Suprapubic skin (tissue), 4 donors: ENCODE data around the gene SUSD6.

Experiments
- CTCF ChIP-seq, 2 donors: fragments of 200-600 bp in 1 of 2; fragments of 450-650 bp in 1 of 2; sonication (generic) in 1 of 2; IDR thresholded peaks; one replicate each; pipeline ENCODE4 v1.5.1; 2016 to 2019; ENCODE audit warnings: antibody characterized with exemption in 2 of 2, mild to moderate bottlenecking in 1 of 2, moderate library complexity in 1 of 2
- EP300 ChIP-seq: sonication (generic); formaldehyde crosslinking; IDR thresholded peaks from one replicate; pipeline ENCODE4 v1.6.1; 2017; ENCODE audit warnings: antibody characterized with exemption
- POLR2A ChIP-seq, 2 donors: fragments of 450-650 bp; IDR thresholded peaks; one replicate each; pipeline ENCODE4 v1.6.1; 2017; ENCODE audit warnings: antibody characterized with exemption in 2 of 2, mild to moderate bottlenecking in 2 of 2, moderate library complexity in 2 of 2
- POLR2AphosphoS5 ChIP-seq, 3 donors: sonication (generic); formaldehyde crosslinking; IDR thresholded peaks; one replicate each; pipeline ENCODE4 v1.6.1; 2017; ENCODE audit warnings: antibody characterized with exemption in 3 of 3

DNA sequence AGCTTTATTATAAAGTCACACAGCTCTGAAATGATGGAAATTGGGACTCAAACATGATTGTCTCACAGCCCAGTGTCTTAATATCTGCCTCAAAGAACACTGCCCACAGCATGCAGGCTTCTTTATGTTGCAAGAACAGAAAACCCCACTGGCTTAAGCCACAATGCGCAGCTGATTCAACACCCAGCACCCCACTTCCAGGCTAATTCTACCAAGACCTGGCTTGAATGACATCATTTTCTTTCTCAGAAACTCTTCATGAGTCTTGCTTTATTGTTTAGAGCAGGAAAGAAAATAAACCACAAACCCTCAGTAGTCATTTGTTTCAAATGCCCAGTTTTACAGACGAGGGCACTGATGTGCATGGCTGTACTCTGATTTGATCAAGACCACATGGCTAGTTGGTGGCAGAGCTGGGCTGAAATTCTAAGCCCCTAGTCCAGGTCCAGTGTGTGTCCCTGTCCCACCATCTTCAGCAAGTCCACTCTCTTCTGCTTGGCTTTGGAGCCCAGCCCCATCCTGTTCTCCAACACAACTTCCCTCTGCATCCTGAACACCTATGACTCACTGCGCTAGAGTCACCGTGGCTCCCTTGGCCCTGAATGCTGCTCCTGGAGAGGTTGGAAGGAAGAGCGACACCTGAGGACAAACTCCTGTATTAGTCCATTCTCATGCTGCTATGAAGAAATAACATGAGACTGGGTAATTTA lies 105.2 kb downstream of the SUSD6 start:
- TF ChIP-seq CTCF (IDR thresholded peaks at IDR 0.05): no peak
- no peak for TF ChIP-seq EP300
- no peak for TF ChIP-seq POLR2A (IDR thresholded peaks at IDR 0.05)
- no peak for TF ChIP-seq POLR2AphosphoS5 (IDR thresholded peaks at IDR 0.05)
